Measurements from ENCODE around the gene SEL1L3.

The SEL1L3 gene

DNA sequence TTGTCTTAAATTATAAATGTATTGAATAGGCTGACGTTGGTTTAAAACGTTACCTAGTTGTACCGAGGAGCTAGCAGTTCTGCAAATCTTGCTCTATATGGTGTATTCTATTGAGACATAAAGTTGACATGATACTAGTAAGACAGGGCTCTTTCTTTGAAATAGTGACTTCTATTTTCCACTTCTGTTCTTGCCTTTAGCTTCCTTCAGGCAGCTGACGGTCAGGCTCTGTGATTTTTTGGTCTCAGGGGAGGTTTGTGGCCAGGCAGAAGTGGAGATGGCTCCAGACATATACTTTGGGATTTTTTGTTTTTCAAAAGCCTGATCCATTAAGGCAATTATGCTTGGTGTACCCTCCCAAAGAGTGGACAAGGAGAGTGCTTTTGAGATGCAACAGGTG lies 111.9 kb downstream of the SEL1L3 start:
- Histone ChIP-seq H3K27me3 (ENCODE audit: insufficient read depth, low read depth, severe bottlenecking) (no peaks in the 10 kb centered on the region), H3K36me3 (no peaks in the 10 kb centered on the region; the same call in 1 of the 2 replicates), H3K4me3 (ENCODE audit: low read depth, low read length) (no peak overlapping the region), H3K27ac (no peak overlapping the region), H3K9me3 (ENCODE audit: severe bottlenecking) (no peaks in the 10 kb centered on the region)
- TF ChIP-seq, protein P1, sequence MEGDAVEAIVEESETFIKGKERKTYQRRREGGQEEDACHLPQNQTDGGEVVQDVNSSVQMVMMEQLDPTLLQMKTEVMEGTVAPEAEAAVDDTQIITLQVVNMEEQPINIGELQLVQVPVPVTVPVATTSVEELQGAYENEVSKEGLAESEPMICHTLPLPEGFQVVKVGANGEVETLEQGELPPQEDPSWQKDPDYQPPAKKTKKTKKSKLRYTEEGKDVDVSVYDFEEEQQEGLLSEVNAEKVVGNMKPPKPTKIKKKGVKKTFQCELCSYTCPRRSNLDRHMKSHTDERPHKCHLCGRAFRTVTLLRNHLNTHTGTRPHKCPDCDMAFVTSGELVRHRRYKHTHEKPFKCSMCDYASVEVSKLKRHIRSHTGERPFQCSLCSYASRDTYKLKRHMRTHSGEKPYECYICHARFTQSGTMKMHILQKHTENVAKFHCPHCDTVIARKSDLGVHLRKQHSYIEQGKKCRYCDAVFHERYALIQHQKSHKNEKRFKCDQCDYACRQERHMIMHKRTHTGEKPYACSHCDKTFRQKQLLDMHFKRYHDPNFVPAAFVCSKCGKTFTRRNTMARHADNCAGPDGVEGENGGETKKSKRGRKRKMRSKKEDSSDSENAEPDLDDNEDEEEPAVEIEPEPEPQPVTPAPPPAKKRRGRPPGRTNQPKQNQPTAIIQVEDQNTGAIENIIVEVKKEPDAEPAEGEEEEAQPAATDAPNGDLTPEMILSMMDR (IDR thresholded peaks at IDR 0.05; ENCODE audit: low read depth, low read length): no peak
- no peak for DNase-seq

DNA sequence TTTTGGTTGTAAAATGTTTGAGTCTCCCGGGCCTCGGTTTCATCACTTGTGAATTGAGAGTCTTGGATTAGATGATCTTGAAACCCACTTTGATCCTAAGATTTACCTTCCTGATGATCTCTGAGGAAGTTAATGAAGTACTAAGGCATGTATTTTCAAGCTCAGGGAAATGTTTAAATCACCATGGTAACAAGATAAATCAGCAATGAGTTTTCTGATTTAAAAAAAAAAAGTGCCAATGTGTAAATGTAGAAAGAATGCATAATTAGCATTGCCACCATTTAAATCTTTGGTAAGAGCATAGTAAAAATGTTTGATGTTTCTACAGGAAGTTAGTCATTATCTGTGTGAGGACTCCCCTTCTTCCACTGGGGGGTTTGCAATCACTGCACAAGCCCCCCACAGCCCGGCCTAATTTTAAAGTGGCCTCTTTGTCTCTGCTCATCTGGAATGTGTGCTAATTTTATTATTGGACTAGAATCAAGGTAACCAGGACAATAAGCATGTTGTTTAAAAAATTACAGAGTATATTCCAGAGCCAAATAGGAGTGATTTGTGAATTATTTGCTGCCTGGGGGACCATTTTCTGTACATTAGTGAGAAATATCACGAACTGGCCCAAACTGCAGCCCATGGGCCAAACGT lies 113.5 kb downstream of the SEL1L3 start:
- TF ChIP-seq, protein P1 (IDR thresholded peaks at IDR 0.05; ENCODE audit: low read depth, low read length): no peak
- Histone ChIP-seq H3K27me3 (ENCODE audit: insufficient read depth, low read depth, severe bottlenecking) (no peaks in the 10 kb centered on the region), H3K9me3 (ENCODE audit: severe bottlenecking) (no peaks in the 10 kb centered on the region), H3K36me3 (no peaks in the 10 kb centered on the region), H3K4me3 (ENCODE audit: low read depth, low read length) (no peak overlapping the region), H3K27ac (no peak overlapping the region)
- no peak for DNase-seq

DNA sequence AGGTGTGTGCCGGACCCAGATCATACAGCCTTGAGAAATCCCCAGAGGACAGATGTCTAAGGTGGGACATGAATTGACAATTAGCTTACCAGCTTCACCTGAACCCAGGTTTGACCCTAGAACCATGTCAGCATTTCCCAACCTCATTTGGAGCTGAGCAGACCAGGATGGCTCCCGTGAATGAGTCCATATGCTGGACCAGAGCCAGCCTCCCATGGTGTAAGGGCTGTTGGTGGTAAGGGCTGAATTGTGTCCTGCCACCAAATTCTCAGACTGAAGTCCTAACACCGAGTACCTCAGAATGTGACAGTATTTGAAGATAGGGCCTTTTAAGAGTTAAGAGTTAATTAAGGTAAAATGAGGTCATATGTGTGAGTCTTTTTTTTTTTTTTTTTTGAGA lies 118.8 kb downstream of the SEL1L3 start:
- no peaks in the 10 kb centered on the region for H3K27me3 ChIP-seq (ENCODE audit: insufficient read depth, low read depth, severe bottlenecking)
- DNase-seq: no peak
- H3K4me3 ChIP-seq (ENCODE audit: low read depth, low read length): no peak overlapping the region
- no peaks in the 10 kb centered on the region for H3K36me3 ChIP-seq
- H3K27ac ChIP-seq: no peak overlapping the region
- TF ChIP-seq, protein P1 (IDR thresholded peaks at IDR 0.05; ENCODE audit: low read depth, low read length): no peak
- H3K9me3 ChIP-seq (ENCODE audit: severe bottlenecking): no peaks in the 10 kb centered on the region

DNA sequence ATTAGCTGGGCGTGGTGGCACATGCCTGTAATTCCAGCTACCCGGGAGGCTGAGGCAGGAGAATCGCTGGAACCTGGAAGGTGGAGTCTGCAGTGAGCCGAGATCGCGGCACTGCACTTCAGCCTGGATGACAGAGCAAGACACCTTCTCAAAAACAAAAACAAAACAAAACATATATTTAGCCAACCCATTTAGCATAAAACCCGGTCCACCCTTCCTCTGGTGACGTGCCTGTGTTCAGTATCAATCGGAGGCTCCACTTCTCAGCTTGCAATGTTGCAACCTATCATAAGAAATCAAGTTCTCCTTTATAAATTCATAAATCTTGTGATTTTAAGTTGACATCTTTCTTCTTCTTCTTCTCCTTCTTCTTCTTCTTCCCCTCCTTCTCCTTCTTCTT lies 133.2 kb downstream of the SEL1L3 start:
- DNase-seq: no peak
- no peaks in the 10 kb centered on the region for H3K27me3 ChIP-seq (ENCODE audit: insufficient read depth, low read depth, severe bottlenecking)
- H3K36me3 ChIP-seq: no peaks in the 10 kb centered on the region
- H3K9me3 ChIP-seq (ENCODE audit: severe bottlenecking): no peaks in the 10 kb centered on the region
- H3K4me3 ChIP-seq (ENCODE audit: low read depth, low read length): no peak overlapping the region
- TF ChIP-seq, protein P1 (IDR thresholded peaks at IDR 0.05; ENCODE audit: low read depth, low read length): no peak
- no peak overlapping the region for H3K27ac ChIP-seq

DNA sequence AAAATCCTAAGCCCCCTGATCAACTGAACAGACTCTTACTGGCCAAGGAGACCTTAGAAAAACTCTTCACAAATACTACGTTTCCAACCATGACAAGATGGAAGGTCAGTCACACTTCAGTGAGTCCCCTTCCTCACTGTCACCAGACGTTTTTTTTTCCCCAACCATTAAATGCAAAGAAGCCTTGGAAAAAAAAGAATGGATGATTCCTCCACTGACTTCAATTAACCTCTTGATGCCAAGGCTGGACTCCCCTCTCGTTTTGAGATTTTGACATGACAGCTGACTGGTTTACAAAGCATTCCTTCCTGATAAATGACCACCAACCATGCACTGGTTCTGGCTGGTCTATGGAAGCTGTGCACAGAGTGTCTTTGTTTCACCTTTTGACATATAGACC lies 133.9 kb downstream of the SEL1L3 start:
- Histone ChIP-seq H3K27ac (no peak overlapping the region), H3K36me3 (no peaks in the 10 kb centered on the region), H3K4me3 (ENCODE audit: low read depth, low read length) (no peak overlapping the region), H3K9me3 (ENCODE audit: severe bottlenecking) (no peaks in the 10 kb centered on the region), H3K27me3 (ENCODE audit: insufficient read depth, low read depth, severe bottlenecking) (no peaks in the 10 kb centered on the region)
- TF ChIP-seq, protein P1 (IDR thresholded peaks at IDR 0.05; ENCODE audit: low read depth, low read length): no peak
- no peak for DNase-seq

All from WERI-Rb-1 (cell line).